HepG2 (cell line): ENCODE data around the gene SLIT3. TPM values are rescaled to one million over a fixed set of nuclear protein-coding genes. Genes with fewer than 3 reads are reported as not detected.

Experiments
- ATAC-seq: fragments of 200-7000 bp; cut with Tn5 transposase; 3 replicates; pipeline ENCODE4 v1.9.1; 2020; ENCODE audit warnings: mild to moderate bottlenecking, moderate library complexity
- BruUV-seq: library from RNA; stranded (reverse); fragments of 400-500 nt; replicated peaks from 2 replicates; lab custom pipeline; 2021; lab: Mats Ljungman, UMichigan
- CTCF ChIA-PET: fragments of 300-600 bp; formaldehyde crosslinking; extraction: SDS; loops from one replicate; lab custom pipeline; 2021; ENCODE audit warnings: low total read pairs, inconsistent platforms, low intra/inter-chr PET ratio; lab: Yijun Ruan, JAX
- POLR2A ChIA-PET: fragments of 350-600 bp; sonication (Branson Sonifier 250); formaldehyde crosslinking; loops from one replicate; lab custom pipeline; 2020; ENCODE audit warnings: antibody characterized with exemption, inconsistent platforms; lab: Yijun Ruan, JAX
- DNase-seq: peaks from one replicate; pipeline ENCODE4 v3.0.0-alpha.2; 2015; ENCODE audit warnings: low spot score
- FAIRE-seq: peaks from 3 replicates; lab custom pipeline; 2011; peaks lifted over from hg19 to GRCh38; lab: Jason Lieb, UNC
- H2AFZ ChIP-seq: one replicate; pipeline ENCODE4 v1.6.1; 2011; ENCODE audit warnings: low read length, inconsistent platforms
- H3K27ac ChIP-seq: fragments of 300-600 bp; 3 replicates; pipeline ENCODE4 v1.8.0; 2011; ENCODE audit warnings: mixed run types, mild to moderate bottlenecking, mixed read lengths, low read length, inconsistent platforms; ENCODE audit not compliant: insufficient read depth; ENCODE audit errors: extremely low read length
- H3K27me3 ChIP-seq, 2 experiments: fragments of 200-600 bp in 1 of 2; 2 replicates in 1 of 2; 3 replicates in 1 of 2; pipeline versions ENCODE4 v1.6.0 to v1.8.0; 2011; ENCODE audit warnings: low read length in 2 of 2, mild to moderate bottlenecking in 2 of 2, moderate library complexity in 2 of 2, inconsistent platforms in 1 of 2; ENCODE audit not compliant: insufficient read depth in 2 of 2, control insufficient read depth in 1 of 2
- H3K36me3 ChIP-seq, 2 experiments: fragments of 200-600 bp in 1 of 2; replicated peaks in 1 of 2; 2 replicates in 1 of 2; 3 replicates in 1 of 2; pipeline versions ENCODE4 v1.5.1 to v1.8.0; 2011; ENCODE audit warnings: low read length in 2 of 2, inconsistent platforms in 1 of 2; ENCODE audit not compliant: insufficient read depth in 2 of 2, control insufficient read depth in 1 of 2
- H3K4me1 ChIP-seq: 2 replicates; pipeline ENCODE4 v1.5.1; 2012; ENCODE audit warnings: low read length, inconsistent platforms; ENCODE audit not compliant: insufficient read depth
- H3K4me2 ChIP-seq: 2 replicates; pipeline ENCODE4 v1.6.0; 2011; ENCODE audit warnings: low read depth, low read length, inconsistent platforms
- H3K4me3 ChIP-seq, 3 experiments: fragments of 200-600 bp in 1 of 3; sonication (generic), shearing (Covaris generic) in 1 of 3; replicated peaks in 1 of 3; 2 replicates each; pipeline ENCODE4 v1.5.1; 2011 to 2016; ENCODE audit warnings: low read length in 3 of 3, inconsistent platforms in 2 of 3, low read depth in 2 of 3, mild to moderate bottlenecking in 2 of 3, control low read depth in 1 of 3, mixed read lengths in 1 of 3; ENCODE audit not compliant: insufficient read depth in 1 of 3
- H3K79me2 ChIP-seq: one replicate; pipeline ENCODE4 v1.6.1; 2011; ENCODE audit warnings: low read length, inconsistent platforms; ENCODE audit not compliant: insufficient read depth
- H3K9ac ChIP-seq: 2 replicates; pipeline ENCODE4 v1.6.0; 2011; ENCODE audit warnings: mild to moderate bottlenecking, low read depth, low read length, inconsistent platforms; ENCODE audit not compliant: insufficient read depth
- H3K9me3 ChIP-seq: 2 replicates; pipeline ENCODE4 v1.5.1; 2012; ENCODE audit warnings: mild to moderate bottlenecking, low read length
- H4K20me1 ChIP-seq: 2 replicates; pipeline ENCODE4 v1.6.0; 2011; ENCODE audit warnings: inconsistent platforms, mild to moderate bottlenecking, low read length, moderate library complexity; ENCODE audit not compliant: insufficient read depth
- ELF4 ChIP-seq: sonication (generic); formaldehyde crosslinking; IDR thresholded peaks from 2 replicates; pipeline ENCODE4 v1.5.0; 2020; ENCODE audit warnings: missing genetic modification reagents, mild to moderate bottlenecking, moderate library complexity, borderline replicate concordance
- KMT2B ChIP-seq: IDR thresholded peaks from 2 replicates; pipeline ENCODE4 v1.6.1; 2016; ENCODE audit warnings: missing genetic modification reagents, missing compliant biosample characterization
- POLR2AphosphoS2 ChIP-seq: IDR thresholded peaks from 2 replicates; pipeline ENCODE4 v1.6.1; 2011; ENCODE audit warnings: low read depth, low read length, improper control_type of control experiment
- RAD51 ChIP-seq: fragments of 450-650 bp; IDR thresholded peaks from 2 replicates; pipeline ENCODE4 v1.6.1; 2016; ENCODE audit warnings: borderline replicate concordance
- SKI ChIP-seq: fragments of 450-650 bp; IDR thresholded peaks from one replicate; pipeline ENCODE4 v1.6.1; 2018; ENCODE audit warnings: mild to moderate bottlenecking; ENCODE audit not compliant: partially characterized antibody
- WIZ ChIP-seq: sonication (generic); formaldehyde crosslinking; IDR thresholded peaks from 2 replicates; pipeline ENCODE4 v1.5.1; 2020; ENCODE audit warnings: mild to moderate bottlenecking, missing genetic modification reagents
- ZNF317 ChIP-seq: sonication (generic); formaldehyde crosslinking; IDR thresholded peaks from 2 replicates; pipeline ENCODE4 v1.5.0; 2020; ENCODE audit warnings: mild to moderate bottlenecking, missing genetic modification reagents
- ZNF678 ChIP-seq: sonication (generic); formaldehyde crosslinking; IDR thresholded peaks from 2 replicates; pipeline ENCODE4 v1.4.0; 2020; ENCODE audit warnings: mild to moderate bottlenecking, missing genetic modification reagents
- ZSCAN22 ChIP-seq: sonication (generic); formaldehyde crosslinking; IDR thresholded peaks from 2 replicates; pipeline ENCODE4 v1.4.0; 2020; ENCODE audit warnings: mild to moderate bottlenecking, missing genetic modification reagents
- WGBS: methylation state at CpG from one replicate; pipeline ENCODE4 v1.1.6; 2017; ENCODE audit warnings: low lambda C conversion rate; 5-methylcytosine and 5-hydroxymethylcytosine counted together
- in situ Hi-C: cut with HindIII; loops from 2 replicates; pipeline ENCODE4 v1.10.0; 2017; ENCODE audit warnings: low pct_unique_long_range_greater_than_20kb; ENCODE audit not compliant: extremely low pct_ligation_motif_present
- intact Hi-C: fragments of 100-400 bp; cut with micrococcal nuclease; formaldehyde crosslinking; loops from one replicate; pipeline ENCODE4 v1.10.0; 2022; ENCODE audit not compliant: unreplicated experiment
- polyA plus RNA-seq, 8 experiments: library from polyadenylated mRNA; depleted of rRNA in 3 of 8; stranded (reverse) in 7 of 8; unstranded in 1 of 8; fragments of >200 nt; fragmentation: Illumina TruSeq in 4 of 8; extraction: Trizol in 4 of 8; gene quantifications; 2 replicates each; pipeline versions ENCODE4 v1.2.1 to v1.2.3, GENCODE V29; 2011 to 2016; ENCODE audit warnings: low read depth in 4 of 8, missing spikeins in 1 of 8, mixed read lengths in 1 of 8; ENCODE audit not compliant: insufficient read depth in 1 of 8
- total RNA-seq, 5 experiments: library from RNA; depleted of rRNA; stranded (reverse); fragments of >200 nt; fragmentation: Illumina TruSeq; extraction: Trizol; gene quantifications; 2 replicates each; pipeline ENCODE4 v1.2.3, GENCODE V29; 2016; ENCODE audit warnings: low read depth in 1 of 5
- TF ChIP-seq, protein P1 (sequence below): sonication (generic); formaldehyde crosslinking; IDR thresholded peaks from 2 replicates; pipeline ENCODE4 v1.5.1; 2020; ENCODE audit warnings: mild to moderate bottlenecking, missing genetic modification reagents, borderline replicate concordance

Gene SLIT3
- total and polyA plus RNA-seq, 2 of the 13 experiments (the other 11 are each of a cell fraction or from before 2014, with no cell fraction given) = not detected

DNA sequence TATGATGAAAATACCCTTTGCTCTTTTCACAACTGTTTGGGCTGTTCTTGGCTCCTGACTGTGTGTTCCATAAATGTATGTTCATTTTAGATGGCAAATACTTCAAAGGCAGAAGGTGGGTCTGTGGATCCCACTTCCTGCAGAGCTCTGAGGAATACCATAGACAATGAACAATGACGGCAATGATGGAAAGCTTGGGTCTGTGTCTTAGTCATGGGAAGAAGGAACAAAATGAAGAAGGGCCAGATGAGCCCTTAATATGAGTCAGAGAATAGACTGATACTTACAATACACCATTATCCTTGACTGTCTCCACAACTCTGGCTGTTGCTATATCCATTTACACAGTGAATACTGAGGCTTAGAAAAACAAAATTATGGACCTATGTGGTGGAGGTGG is 126.0 kb downstream of the SLIT3 start:
- Histone ChIP-seq H4K20me1 (no peaks in the 10 kb centered on the region), H3K4me3 (no peak overlapping the region), H2AFZ (no peak overlapping the region), H3K4me1 (peaks cover 11% of the 10 kb centered on the region), H3K4me2 (no peak overlapping the region), H3K36me3 (no peaks in the 10 kb centered on the region), H3K79me2 (no peaks in the 10 kb centered on the region), H3K9me3 (no peaks in the 10 kb centered on the region), H3K27ac (no peak overlapping the region), H3K27me3 (no peaks in the 10 kb centered on the region), H3K9ac (no peak overlapping the region)
- TF ChIP-seq ZNF317 (CRISPR knock-in tag) = no peak
- TF ChIP-seq ELF4 (CRISPR knock-in tag) = no peak
- TF ChIP-seq KMT2B = no peak
- TF ChIP-seq RAD51 = no peak
- TF ChIP-seq WIZ (CRISPR knock-in tag) = no peak
- TF ChIP-seq SKI = no peak
- TF ChIP-seq, protein P1, sequence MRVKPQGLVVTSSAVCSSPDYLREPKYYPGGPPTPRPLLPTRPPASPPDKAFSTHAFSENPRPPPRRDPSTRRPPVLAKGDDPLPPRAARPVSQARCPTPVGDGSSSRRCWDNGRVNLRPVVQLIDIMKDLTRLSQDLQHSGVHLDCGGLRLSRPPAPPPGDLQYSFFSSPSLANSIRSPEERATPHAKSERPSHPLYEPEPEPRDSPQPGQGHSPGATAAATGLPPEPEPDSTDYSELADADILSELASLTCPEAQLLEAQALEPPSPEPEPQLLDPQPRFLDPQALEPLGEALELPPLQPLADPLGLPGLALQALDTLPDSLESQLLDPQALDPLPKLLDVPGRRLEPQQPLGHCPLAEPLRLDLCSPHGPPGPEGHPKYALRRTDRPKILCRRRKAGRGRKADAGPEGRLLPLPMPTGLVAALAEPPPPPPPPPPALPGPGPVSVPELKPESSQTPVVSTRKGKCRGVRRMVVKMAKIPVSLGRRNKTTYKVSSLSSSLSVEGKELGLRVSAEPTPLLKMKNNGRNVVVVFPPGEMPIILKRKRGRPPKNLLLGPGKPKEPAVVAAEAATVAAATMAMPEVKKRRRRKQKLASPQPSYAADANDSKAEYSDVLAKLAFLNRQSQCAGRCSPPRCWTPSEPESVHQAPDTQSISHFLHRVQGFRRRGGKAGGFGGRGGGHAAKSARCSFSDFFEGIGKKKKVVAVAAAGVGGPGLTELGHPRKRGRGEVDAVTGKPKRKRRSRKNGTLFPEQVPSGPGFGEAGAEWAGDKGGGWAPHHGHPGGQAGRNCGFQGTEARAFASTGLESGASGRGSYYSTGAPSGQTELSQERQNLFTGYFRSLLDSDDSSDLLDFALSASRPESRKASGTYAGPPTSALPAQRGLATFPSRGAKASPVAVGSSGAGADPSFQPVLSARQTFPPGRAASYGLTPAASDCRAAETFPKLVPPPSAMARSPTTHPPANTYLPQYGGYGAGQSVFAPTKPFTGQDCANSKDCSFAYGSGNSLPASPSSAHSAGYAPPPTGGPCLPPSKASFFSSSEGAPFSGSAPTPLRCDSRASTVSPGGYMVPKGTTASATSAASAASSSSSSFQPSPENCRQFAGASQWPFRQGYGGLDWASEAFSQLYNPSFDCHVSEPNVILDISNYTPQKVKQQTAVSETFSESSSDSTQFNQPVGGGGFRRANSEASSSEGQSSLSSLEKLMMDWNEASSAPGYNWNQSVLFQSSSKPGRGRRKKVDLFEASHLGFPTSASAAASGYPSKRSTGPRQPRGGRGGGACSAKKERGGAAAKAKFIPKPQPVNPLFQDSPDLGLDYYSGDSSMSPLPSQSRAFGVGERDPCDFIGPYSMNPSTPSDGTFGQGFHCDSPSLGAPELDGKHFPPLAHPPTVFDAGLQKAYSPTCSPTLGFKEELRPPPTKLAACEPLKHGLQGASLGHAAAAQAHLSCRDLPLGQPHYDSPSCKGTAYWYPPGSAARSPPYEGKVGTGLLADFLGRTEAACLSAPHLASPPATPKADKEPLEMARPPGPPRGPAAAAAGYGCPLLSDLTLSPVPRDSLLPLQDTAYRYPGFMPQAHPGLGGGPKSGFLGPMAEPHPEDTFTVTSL (CRISPR knock-in tag) = no peak
- no peak for TF ChIP-seq ZNF678 (CRISPR knock-in tag)
- TF ChIP-seq ZSCAN22 (CRISPR knock-in tag) = no peak
- TF ChIP-seq POLR2AphosphoS2 = no peak
- no TSS peak for BruUV-seq
- no peak for FAIRE-seq
- ATAC-seq = no peak
- intact Hi-C loops (no loop called here), in situ Hi-C loops (no loop called here)
- CTCF ChIA-PET = no interaction called here
- DNase-seq = no peak
- 89% methylated on average over 1 of the region's 1 CpG for WGBS
- POLR2A ChIA-PET = no interaction called here
